Right lobe of liver (tissue), 4 donors: ENCODE results near the gene PHKG1.
"Not testable (repeated sequence)": the region's sequence is repeated elsewhere in the genome, so short reads cannot be mapped to it uniquely, and the experiment has no call there.

Experiments
- POLR2A ChIP-seq: fragments of 450-650 bp; IDR thresholded peaks from one replicate; pipeline ENCODE4 v1.6.1; 2017; ENCODE audit warnings: antibody characterized with exemption, mild to moderate bottlenecking
- TF ChIP-seq, protein P1 (sequence below), 4 donors: fragments of 200-600 bp in 3 of 4; fragments of 450-650 bp in 1 of 4; IDR thresholded peaks; one replicate each; pipeline versions ENCODE4 v1.5.1 to v1.8.0; 2016 to 2022; ENCODE audit warnings: antibody characterized with exemption in 4 of 4, mild to moderate bottlenecking in 2 of 4
- donor health status: DM: no; HTN: no; CAD: no.
- donor health status: DM: no; HTN: no; CAD: no.
- donor health status: DM: no; HTN: yes; CAD: no.

GRCh38 chr7:56045758-56046157, 47.0 kb downstream of the PHKG1 start:
- TF ChIP-seq, protein P1, sequence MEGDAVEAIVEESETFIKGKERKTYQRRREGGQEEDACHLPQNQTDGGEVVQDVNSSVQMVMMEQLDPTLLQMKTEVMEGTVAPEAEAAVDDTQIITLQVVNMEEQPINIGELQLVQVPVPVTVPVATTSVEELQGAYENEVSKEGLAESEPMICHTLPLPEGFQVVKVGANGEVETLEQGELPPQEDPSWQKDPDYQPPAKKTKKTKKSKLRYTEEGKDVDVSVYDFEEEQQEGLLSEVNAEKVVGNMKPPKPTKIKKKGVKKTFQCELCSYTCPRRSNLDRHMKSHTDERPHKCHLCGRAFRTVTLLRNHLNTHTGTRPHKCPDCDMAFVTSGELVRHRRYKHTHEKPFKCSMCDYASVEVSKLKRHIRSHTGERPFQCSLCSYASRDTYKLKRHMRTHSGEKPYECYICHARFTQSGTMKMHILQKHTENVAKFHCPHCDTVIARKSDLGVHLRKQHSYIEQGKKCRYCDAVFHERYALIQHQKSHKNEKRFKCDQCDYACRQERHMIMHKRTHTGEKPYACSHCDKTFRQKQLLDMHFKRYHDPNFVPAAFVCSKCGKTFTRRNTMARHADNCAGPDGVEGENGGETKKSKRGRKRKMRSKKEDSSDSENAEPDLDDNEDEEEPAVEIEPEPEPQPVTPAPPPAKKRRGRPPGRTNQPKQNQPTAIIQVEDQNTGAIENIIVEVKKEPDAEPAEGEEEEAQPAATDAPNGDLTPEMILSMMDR (IDR thresholded peaks at IDR 0.05), result not testable (repeated sequence)
- not testable (repeated sequence) for TF ChIP-seq POLR2A
